Mesothelial cell of epicardium (in vitro differentiated cells): ENCODE results near the gene AK9. TPM values are rescaled to one million over a fixed set of nuclear protein-coding genes. Genes with fewer than 3 reads are reported as not detected.

Experiments
- DNase-seq, 2 experiments: peaks; one replicate each; pipeline ENCODE4 v3.0.0; 2021; ENCODE audit warnings: low spot score in 2 of 2; ENCODE audit not compliant: unreplicated experiment in 2 of 2
- H3K27ac Mint-ChIP-seq: 2 replicates; pipeline ENCODE4 v1.8.0; 2021; ENCODE audit warnings: mixed read lengths
- H3K27me3 Mint-ChIP-seq: 2 replicates; pipeline ENCODE4 v1.8.0; 2021; ENCODE audit warnings: low read depth, mixed read lengths
- H3K36me3 Mint-ChIP-seq: 2 replicates; pipeline ENCODE4 v1.8.0; 2021; ENCODE audit warnings: mixed read lengths
- H3K4me1 Mint-ChIP-seq: 2 replicates; pipeline ENCODE4 v1.8.0; 2021; ENCODE audit warnings: mixed read lengths
- H3K4me3 Mint-ChIP-seq: 2 replicates; pipeline ENCODE4 v1.8.0; 2021; ENCODE audit warnings: mild to moderate bottlenecking, moderate library complexity, mixed read lengths
- H3K9me3 Mint-ChIP-seq: 2 replicates; pipeline ENCODE4 v1.8.0; 2021; ENCODE audit warnings: mixed read lengths
- CTCF ChIP-seq: fragments of 200-600 bp; sonication (generic); IDR thresholded peaks from one replicate; pipeline ENCODE4 v1.5.0; 2021; ENCODE audit warnings: antibody characterized with exemption; ENCODE audit not compliant: unreplicated experiment
- total RNA-seq: library from RNA; stranded (reverse); gene quantifications from 3 replicates; pipeline ENCODE4 v1.2.1, GENCODE V29; 2021

AK9 gene
- total RNA-seq, 1 donor from 2014 or later = 6.7 TPM

- Mint-ChIP-seq H3K27me3 (peaks cover 23% of the 10 kb centered on the region), H3K4me3 (peak overlapping the region; percentile 91), H3K9me3 (no peaks in the 10 kb centered on the region), H3K27ac (peak overlapping the region; percentile 43), H3K4me1 (peaks cover 8% of the 10 kb centered on the region), H3K36me3 (no peaks in the 10 kb centered on the region)
- DNase-seq = no peak
- TF ChIP-seq CTCF = no peak
Observed at GRCh38 chr6:109454496-109455436, 236.2 kb downstream of the AK9 start.

GRCh38 chr6:109453594-109454495 is 237.2 kb downstream of the AK9 start:
- Mint-ChIP-seq H3K27me3 (peaks cover 23% of the 10 kb centered on the region), H3K9me3 (no peaks in the 10 kb centered on the region), H3K27ac (no peak overlapping the region), H3K36me3 (no peaks in the 10 kb centered on the region), H3K4me1 (peaks cover 8% of the 10 kb centered on the region), H3K4me3 (peak overlapping the region; percentile 53)
- no peak for TF ChIP-seq CTCF
- DNase-seq = no peak

- no peak overlapping the region for H3K27ac Mint-ChIP-seq
- H3K4me1 Mint-ChIP-seq = peaks cover 8% of the 10 kb centered on the region
- H3K4me3 Mint-ChIP-seq = no peak overlapping the region
- H3K27me3 Mint-ChIP-seq = peaks cover 23% of the 10 kb centered on the region
- DNase-seq = no peak
- no peaks in the 10 kb centered on the region for H3K36me3 Mint-ChIP-seq
- TF ChIP-seq CTCF = no peak
- no peaks in the 10 kb centered on the region for H3K9me3 Mint-ChIP-seq
Observed at GRCh38 chr6:109453156-109453555, 237.8 kb downstream of the AK9 start.

GRCh38 chr6:109452181-109452580 is 238.8 kb downstream of the AK9 start:
- no peak overlapping the region for H3K27ac Mint-ChIP-seq
- no peaks in the 10 kb centered on the region for H3K9me3 Mint-ChIP-seq
- H3K4me3 Mint-ChIP-seq = no peak overlapping the region
- H3K36me3 Mint-ChIP-seq = no peaks in the 10 kb centered on the region
- no peak for TF ChIP-seq CTCF
- H3K4me1 Mint-ChIP-seq = peaks cover 8% of the 10 kb centered on the region
- peaks cover 15% of the 10 kb centered on the region for H3K27me3 Mint-ChIP-seq
- no peak for DNase-seq

GRCh38 chr6:109451376-109451775 is 239.6 kb downstream of the AK9 start:
- no peak overlapping the region for H3K4me3 Mint-ChIP-seq
- no peaks in the 10 kb centered on the region for H3K36me3 Mint-ChIP-seq
- H3K27ac Mint-ChIP-seq = no peak overlapping the region
- peaks cover 9% of the 10 kb centered on the region for H3K27me3 Mint-ChIP-seq
- H3K9me3 Mint-ChIP-seq = no peaks in the 10 kb centered on the region
- DNase-seq = no peak
- peaks cover 6% of the 10 kb centered on the region for H3K4me1 Mint-ChIP-seq
- TF ChIP-seq CTCF = no peak
